Left forelimb (tissue), 1 donor: ENCODE results near the gene KMT2C.
"Not testable (repeated sequence)": the region's sequence is repeated elsewhere in the genome, so short reads cannot be mapped to it uniquely, and the experiment has no call there.

ENCODE experiments used
- DNase-seq: peaks from one replicate; pipeline ENCODE4 v3.0.0-alpha.2; 2018; ENCODE audit warnings: low spot score

Gene KMT2C

GRCh38 chr7:152441810-152442209 is 6.0 kb upstream of the KMT2C start:
- DNase-seq = not testable (repeated sequence)

GRCh38 chr7:152441168-152441567 is 5.4 kb upstream of the KMT2C start:
- DNase-seq = not testable (repeated sequence)

GRCh38 chr7:152438017-152438416 is 2.2 kb upstream of the KMT2C start:
- not testable (repeated sequence) for DNase-seq

- DNase-seq = not testable (repeated sequence)
Measured at GRCh38 chr7:152436931-152437575, 1.2 kb upstream of the KMT2C start.

GRCh38 chr7:152436111-152436930 is 518 bp upstream of the KMT2C start:
- DNase-seq = peak; percentile 98

- DNase-seq = not testable (repeated sequence)
Measured at GRCh38 chr7:152434511-152435383, 1.1 kb downstream of the KMT2C start.

- DNase-seq = not testable (repeated sequence)
Measured at GRCh38 chr7:152433721-152434490, 1.9 kb downstream of the KMT2C start.

GRCh38 chr7:152432735-152433134 is 3.1 kb downstream of the KMT2C start:
- DNase-seq = not testable (repeated sequence)

GRCh38 chr7:152430854-152431253 is 4.9 kb downstream of the KMT2C start:
- DNase-seq = no peak

- DNase-seq = not testable (repeated sequence)
Measured at GRCh38 chr7:152430118-152430517, 5.7 kb downstream of the KMT2C start.

- no peak for DNase-seq
Measured at GRCh38 chr7:152424348-152425108, 11.3 kb downstream of the KMT2C start.

- DNase-seq = no peak
Measured at GRCh38 chr7:152423991-152424347, 11.8 kb downstream of the KMT2C start.

- not testable (repeated sequence) for DNase-seq
Measured at GRCh38 chr7:152423171-152423570, 12.6 kb downstream of the KMT2C start.

- DNase-seq = not testable (repeated sequence)
Measured at GRCh38 chr7:152420950-152421349, 14.9 kb downstream of the KMT2C start.

GRCh38 chr7:152419473-152420429 is 16.1 kb downstream of the KMT2C start:
- DNase-seq = no peak

- DNase-seq = no peak
Measured at GRCh38 chr7:152414779-152415178, 21.0 kb downstream of the KMT2C start.

- DNase-seq = no peak
Measured at GRCh38 chr7:152411389-152411788, 24.4 kb downstream of the KMT2C start.

- no peak for DNase-seq
Measured at GRCh38 chr7:152406491-152406890, 29.3 kb downstream of the KMT2C start.

GRCh38 chr7:152406030-152406429 is 29.8 kb downstream of the KMT2C start:
- DNase-seq = not testable (repeated sequence)

GRCh38 chr7:152403726-152404125 is 32.1 kb downstream of the KMT2C start:
- DNase-seq = no peak
